Epidermal melanocyte (primary cell): ENCODE measurements around the gene NBPF19.
"Not testable (repeated sequence)": the region's sequence is repeated elsewhere in the genome, so short reads cannot be mapped to it uniquely, and the experiment has no call there.

Experiments
- DNase-seq: peaks from one replicate; pipeline ENCODE4 v3.0.0; 2011; ENCODE audit warnings: low spot score; ENCODE audit not compliant: insufficient read length

The NBPF19 gene, protein sequence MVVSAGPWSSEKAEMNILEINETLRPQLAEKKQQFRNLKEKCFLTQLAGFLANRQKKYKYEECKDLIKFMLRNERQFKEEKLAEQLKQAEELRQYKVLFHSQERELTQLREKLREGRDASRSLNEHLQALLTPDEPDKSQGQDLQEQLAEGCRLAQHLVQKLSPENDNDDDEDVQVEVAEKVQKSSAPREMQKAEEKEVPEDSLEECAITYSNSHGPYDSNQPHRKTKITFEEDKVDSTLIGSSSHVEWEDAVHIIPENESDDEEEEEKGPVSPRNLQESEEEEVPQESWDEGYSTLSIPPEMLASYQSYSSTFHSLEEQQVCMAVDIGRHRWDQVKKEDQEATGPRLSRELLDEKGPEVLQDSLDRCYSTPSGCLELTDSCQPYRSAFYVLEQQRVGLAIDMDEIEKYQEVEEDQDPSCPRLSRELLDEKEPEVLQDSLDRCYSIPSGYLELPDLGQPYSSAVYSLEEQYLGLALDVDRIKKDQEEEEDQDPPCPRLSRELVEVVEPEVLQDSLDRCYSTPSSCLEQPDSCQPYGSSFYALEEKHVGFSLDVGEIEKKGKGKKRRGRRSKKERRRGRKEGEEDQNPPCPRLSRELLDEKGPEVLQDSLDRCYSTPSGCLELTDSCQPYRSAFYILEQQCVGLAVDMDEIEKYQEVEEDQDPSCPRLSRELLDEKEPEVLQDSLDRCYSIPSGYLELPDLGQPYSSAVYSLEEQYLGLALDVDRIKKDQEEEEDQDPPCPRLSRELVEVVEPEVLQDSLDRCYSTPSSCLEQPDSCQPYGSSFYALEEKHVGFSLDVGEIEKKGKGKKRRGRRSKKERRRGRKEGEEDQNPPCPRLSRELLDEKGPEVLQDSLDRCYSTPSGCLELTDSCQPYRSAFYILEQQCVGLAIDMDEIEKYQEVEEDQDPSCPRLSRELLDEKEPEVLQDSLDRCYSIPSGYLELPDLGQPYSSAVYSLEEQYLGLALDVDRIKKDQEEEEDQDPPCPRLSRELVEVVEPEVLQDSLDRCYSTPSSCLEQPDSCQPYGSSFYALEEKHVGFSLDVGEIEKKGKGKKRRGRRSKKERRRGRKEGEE (N-terminal part only)

DNA sequence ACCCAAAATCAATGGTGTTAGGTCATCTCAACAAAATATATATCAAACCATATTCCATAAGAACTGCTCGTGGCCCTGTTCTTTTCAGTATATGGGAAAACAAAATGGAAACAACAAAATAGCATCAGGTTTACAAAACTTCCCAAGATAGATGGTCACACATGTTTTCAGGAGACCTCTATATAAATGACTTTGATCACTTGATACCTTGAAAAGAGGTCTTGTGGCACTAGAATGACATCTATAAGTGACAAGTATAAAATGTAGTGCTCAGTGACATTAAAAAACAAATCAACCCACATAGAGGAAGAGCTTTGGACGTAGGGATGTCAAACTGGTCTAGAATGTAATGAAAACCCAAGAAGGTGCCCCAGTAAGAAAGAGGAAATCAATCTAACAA is at the start of gene NBPF19:
TSS of gene NBPF19 (plus strand) at position 301 of the 400 bp plus-strand sequence. CDS start 888 bp downstream, outside the sequence.
- DNase-seq: not testable (repeated sequence)

DNA sequence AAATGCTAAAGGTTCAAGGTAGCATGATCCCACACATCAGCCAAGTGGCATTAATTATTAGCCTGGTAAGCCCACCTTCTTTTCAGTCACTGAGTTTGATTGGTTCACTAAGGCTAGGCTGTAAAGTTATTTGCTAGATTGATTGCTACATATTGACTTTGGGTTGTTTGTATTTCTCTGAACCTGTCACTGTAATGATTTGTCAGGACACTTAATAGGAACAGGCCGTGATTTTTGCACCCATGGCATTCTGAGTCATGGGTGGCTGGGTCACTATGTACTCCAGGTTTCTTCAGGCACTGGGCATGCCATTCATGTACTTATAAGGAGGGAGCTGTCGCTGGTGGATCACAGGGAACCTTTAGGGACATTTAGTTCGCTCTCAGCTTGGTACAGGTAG is 46.5 kb upstream of the NBPF19 start:
- not testable (repeated sequence) for DNase-seq

DNA sequence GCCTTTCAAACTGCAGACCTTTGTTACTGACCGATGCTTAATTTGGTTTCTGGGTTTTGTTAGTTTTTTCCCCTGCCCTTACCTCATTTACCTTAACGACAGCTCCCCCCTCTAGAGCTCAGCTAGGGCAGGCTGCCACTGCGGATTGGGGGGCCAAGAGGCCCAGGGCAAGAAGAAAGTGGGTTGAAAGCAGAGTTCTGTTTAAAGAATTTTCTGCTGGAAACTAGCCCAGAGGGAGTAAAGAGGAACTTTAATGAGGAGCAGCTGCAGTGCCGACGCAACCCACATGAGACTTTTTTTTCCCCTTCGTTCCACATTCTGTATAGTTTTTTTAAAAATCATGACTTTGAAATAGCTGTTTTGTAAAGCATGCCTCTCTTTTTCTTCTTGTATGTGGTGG is 29.4 kb upstream of the NBPF19 start:
- DNase-seq: not testable (repeated sequence)

DNA sequence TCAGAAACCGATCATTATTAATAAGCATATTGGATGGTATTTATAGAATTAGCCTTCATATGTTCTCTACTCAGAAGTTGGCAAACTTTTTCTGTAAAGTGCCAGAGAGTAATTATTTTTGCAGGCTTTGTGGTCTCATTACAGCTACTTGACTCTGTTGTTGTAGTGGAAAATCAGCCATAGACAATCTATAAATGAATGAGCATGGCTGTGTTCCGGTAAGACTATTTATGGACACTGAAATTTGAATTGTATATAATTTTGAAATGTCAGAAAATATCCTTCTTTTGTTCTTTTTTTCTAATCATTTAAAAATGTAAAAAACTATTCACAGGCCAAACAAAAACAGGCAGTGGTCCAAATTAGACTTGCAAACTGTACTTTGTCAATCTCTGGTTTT is 22.6 kb upstream of the NBPF19 start:
- not testable (repeated sequence) for DNase-seq

DNA sequence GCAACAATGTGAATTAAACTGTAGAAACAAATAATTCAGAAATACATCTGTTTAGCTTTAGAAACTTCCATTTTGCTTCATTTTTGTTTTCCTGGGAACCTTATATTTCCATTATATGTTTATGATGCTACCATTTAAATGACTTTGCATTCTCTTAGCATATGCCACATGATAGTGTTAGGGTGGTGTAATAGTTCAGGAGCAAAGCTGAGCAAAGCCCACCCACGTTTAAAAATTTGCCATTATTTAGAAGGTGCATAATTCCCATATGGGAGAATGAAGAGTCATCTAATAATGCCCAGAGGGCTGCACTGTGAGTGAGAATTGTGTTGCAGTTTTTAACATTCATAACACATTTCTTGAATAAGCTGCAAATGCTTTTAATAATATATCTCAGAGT is 22.2 kb upstream of the NBPF19 start:
- not testable (repeated sequence) for DNase-seq

DNA sequence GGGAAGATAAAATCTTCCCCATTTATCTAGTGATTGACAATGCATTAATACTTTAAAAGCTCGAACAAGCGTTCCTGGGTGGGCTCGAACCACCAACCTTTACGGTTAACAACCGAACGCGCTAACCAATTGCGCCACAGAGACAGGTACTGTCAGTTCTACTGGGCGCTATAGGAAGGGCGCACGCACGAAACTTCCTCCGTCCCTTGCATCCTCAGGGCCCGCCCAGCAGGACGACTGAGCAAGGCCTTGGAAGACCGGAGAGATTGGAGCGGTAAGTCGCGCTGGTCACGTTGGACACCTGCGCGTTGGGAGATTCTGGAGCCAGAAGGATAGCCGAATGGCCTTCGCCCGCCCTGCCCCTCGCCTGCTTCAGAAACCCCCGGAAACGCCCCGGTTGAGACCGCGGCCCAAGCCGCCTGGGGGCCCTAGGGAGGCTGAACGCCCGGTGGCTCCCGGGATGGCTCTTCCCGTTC is 83.5 kb downstream of the NBPF19 start:
- DNase-seq: peak; percentile 0

DNA sequence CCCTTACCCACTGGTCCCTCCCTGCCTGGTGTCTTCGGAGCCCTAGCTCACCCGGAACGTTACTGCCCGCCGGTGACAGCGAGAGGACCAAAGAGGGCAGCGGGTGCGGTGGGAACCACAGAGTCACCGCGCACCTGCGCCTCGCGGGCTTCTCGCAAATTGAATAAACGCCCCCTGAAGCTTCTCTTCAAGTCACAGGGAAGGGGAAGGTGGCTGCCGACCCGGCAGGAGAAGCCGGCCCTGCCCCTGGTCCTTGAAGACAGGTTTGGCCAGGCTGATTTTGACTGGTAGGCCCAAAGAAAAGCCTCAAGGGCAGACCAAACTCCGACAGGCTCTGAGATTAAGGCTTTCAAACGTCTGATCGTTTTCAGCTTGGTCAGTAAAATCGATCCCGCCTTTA is 87.0 kb downstream of the NBPF19 start:
- DNase-seq: not testable (repeated sequence)

DNA sequence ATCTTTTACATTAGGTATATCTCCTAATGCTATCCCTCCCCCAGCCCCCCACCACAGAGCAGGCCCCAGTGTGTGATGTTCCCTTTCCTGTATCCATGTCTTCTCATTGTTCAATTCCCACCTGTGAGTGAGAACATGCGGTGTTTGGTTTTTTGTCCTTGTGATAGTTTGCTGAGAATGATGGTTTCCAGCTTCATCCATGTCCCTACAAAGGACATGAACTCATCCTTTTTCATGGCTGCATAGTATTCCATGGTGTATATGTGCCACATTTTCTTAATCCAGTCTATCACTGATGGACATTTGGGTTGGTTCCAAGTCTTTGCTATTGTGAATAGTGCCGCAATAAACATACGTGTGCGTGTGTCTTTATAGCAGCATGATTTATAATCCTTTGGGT is 90.6 kb downstream of the NBPF19 start:
- not testable (repeated sequence) for DNase-seq

DNA sequence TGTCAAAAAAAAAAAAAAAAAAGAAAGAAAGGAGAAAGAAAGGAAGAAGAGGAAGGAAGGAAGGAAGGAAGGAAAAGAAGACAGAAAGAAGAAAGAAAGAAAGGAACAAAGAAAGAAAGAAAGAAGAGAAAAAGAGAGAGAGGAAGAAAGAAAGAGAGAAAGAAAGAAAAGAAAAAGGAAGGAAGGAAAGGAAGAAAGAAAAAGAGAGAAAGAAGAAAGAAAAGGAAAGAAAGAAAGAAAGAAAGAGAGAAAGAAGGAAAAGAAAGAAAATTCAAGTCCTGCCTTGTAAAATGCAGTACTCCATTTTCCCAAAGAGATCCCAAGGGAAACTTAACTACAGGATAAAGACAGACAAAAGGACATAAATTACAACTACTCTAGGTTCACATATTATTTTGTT is 97.9 kb downstream of the NBPF19 start:
- DNase-seq: not testable (repeated sequence)

DNA sequence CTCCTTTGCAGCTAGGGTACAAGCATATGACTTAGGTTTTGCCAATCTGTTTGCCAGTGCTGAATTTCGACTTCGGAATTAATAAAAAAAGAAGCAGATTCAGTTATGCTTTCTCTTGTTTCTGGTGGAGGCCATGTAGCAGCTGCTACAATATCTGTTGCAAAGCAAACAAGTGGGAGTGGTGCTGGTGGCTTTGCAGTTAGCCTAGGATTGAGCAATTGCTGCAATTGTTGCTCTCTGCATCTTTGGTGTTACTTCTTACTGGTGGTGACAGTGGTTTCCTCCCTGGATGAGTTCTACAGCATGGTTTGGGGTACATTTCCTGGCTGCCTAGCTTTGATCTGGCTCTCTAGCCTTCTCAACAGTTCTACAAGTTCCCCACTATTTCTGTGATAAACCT is 110.7 kb downstream of the NBPF19 start:
- DNase-seq: not testable (repeated sequence)
